SJSA1 (cell line): ENCODE measurements around the gene LST1. TPM values are rescaled to one million over a fixed set of nuclear protein-coding genes. Genes with fewer than 3 reads are reported as not detected.

ENCODE experiments used
- DNase-seq, 2 experiments: peaks; one replicate each; pipeline ENCODE4 v3.0.0-alpha.2; 2015 to 2020; ENCODE audit warnings: low spot score in 2 of 2, low read depth in 1 of 2
- H3K27ac ChIP-seq: fragments of 250-450 bp; sonication (Bioruptor Pico); 2 replicates; pipeline ENCODE4 v1.5.1; 2020; ENCODE audit warnings: mild to moderate bottlenecking, moderate library complexity
- H3K27me3 ChIP-seq: fragments of 250-450 bp; sonication (Bioruptor Pico); replicated peaks from 2 replicates; pipeline ENCODE4 v1.5.1; 2020; ENCODE audit warnings: mild to moderate bottlenecking, moderate library complexity
- H3K36me3 ChIP-seq: fragments of 250-450 bp; sonication (Bioruptor Pico); 2 replicates; pipeline ENCODE4 v1.5.1; 2020; ENCODE audit warnings: mild to moderate bottlenecking
- H3K4me1 ChIP-seq: fragments of 250-450 bp; sonication (Bioruptor Pico); replicated peaks from 2 replicates; pipeline ENCODE4 v1.6.1; 2021; ENCODE audit warnings: mild to moderate bottlenecking
- H3K4me3 ChIP-seq: fragments of 250-450 bp; sonication (Bioruptor Pico); 2 replicates; pipeline ENCODE4 v1.5.1; 2020; ENCODE audit warnings: mild to moderate bottlenecking
- H3K9me3 ChIP-seq: fragments of 250-450 bp; sonication (Bioruptor Pico); replicated peaks from 2 replicates; pipeline ENCODE4 v1.5.1; 2020; ENCODE audit warnings: mild to moderate bottlenecking
- total RNA-seq: library from RNA; depleted of rRNA; stranded (reverse); fragments of >200 nt; shearing (Covaris generic); gene quantifications from 2 replicates; pipeline ENCODE4 v1.2.3, GENCODE V29; 2014; rRNA removed

The LST1 gene
- not detected in 2 replicates for total RNA-seq

DNA sequence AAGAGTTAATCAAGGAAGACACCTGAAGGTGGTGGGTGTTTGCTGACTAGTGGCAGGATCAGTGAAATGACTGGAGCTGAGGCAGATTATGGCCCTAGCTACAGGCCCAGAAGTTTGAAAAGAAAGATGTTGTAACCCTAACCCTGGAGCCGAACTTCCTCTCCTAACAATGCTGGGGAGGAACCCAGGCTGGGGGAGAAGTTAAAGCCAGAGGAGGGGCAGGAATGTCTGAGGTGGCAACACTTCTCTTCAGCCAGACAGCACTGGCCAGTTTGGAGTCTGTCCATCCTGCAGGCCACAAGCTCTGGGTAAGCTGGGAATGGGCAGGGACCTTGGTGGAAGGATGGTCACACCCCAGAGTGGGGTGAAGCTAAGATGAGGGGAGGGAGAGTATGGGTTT is at the start of gene LST1:
LST1 (plus strand) TSS at position 270 of the 400 bp plus-strand sequence. CDS start 1,023 bp downstream, outside the sequence.
- H3K36me3 ChIP-seq, result no peaks in the 10 kb centered on the region

DNA sequence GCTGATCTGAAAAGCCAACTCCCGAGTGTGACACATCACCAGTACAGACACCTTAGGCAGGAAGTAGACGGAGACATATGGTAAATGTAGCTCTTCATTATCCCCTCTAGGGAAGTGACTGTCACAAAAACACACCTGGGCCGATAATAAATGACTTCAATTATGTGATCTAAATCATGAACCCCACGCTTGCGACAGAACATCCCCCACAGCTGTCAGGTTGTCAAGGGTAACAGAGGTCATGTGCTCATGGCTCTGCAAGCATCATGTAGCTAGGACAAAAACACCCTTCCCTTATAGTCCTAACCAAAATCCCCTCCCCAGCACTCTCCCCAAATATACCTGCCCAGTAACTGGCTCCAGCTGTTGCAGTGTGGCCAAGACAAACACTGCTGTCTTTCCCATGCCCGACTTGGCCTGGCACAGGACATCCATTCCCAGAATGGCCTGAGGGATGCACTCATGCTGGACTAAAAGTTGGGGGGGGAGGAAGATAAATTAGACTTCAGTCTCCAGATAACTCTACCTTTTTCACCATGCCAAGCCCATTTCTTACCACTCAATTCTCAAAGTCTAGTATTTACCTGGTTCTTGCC is 47.2 kb upstream of the LST1 start:
- Histone ChIP-seq H3K4me3 (no peak overlapping the region), H3K4me1 (peaks cover 23% of the 10 kb centered on the region), H3K27ac (no peak overlapping the region), H3K9me3 (no peaks in the 10 kb centered on the region), H3K36me3 (peaks cover 76% of the 10 kb centered on the region), H3K27me3 (no peaks in the 10 kb centered on the region)
- DNase-seq, result no peak

More for the DNA sequence above, at the start of gene LST1:
- no peak for DNase-seq
- Histone ChIP-seq H3K9me3 (no peaks in the 10 kb centered on the region), H3K27me3 (no peaks in the 10 kb centered on the region), H3K27ac (no peak within 1 kb of the TSS), H3K4me1 (peaks cover 5% of the 10 kb centered on the region; the same call in 1 of the 2 replicates), H3K4me3 (no peak within 1 kb of the TSS)

DNA sequence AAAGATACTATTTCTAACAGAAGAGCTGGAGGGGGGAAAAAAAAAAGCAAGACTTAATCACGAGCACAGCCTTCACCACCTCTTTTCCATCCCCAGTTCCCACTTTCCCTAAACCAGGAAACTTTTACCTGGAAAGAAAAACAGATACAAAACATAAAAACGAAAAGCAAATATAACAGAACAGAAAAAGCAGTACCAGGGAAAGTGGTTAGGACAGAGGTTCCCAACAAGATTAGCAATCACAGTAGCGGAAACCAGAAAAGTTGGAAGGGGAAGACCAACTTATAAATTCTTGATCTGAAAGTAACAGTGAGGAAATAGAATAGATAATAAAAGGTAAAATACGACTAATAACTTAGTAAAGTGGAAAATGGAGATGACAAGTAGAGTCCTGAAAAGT is 45.4 kb upstream of the LST1 start:
- DNase-seq, result peak in 1 of 2 experiments; percentile 21
- Histone ChIP-seq H3K4me1 (peaks cover 23% of the 10 kb centered on the region), H3K27me3 (no peaks in the 10 kb centered on the region), H3K9me3 (no peaks in the 10 kb centered on the region), H3K4me3 (peak overlapping the region; percentile 60), H3K27ac (peak overlapping the region; percentile 93), H3K36me3 (peaks cover 58% of the 10 kb centered on the region)

DNA sequence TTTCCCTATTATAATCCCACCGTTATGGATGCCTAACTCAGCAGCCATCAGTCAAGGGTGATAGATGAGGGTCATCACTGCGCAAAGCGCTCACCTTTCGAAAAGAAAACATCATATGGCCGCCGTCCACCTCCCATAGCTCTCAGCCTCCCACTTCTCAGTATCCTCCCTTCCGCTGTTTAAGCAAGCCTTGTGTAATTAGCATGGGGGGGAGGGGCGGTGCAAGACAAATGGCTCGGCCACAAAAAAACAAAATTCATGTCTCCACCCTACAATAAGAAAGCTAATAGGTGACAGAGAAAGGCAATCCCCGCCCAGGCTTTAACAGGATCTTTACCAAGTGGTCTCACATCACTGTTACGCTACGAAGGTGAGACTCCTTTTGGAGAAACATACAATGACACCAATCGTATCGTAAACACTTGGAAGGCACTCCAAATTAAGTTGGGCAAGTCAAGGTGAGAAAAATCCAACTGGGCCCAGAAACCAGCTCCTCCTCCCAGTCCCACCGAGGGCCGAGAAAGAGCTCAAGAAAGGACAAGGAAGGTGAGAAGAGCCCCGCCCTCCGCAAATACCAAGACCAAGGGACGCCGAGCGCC is 44.9 kb upstream of the LST1 start:
- no peaks in the 10 kb centered on the region for H3K27me3 ChIP-seq
- H3K27ac ChIP-seq, result peak overlapping the region; percentile 93
- peak overlapping the region; percentile 60 for H3K4me3 ChIP-seq
- peaks cover 23% of the 10 kb centered on the region for H3K4me1 ChIP-seq
- no peaks in the 10 kb centered on the region for H3K9me3 ChIP-seq
- H3K36me3 ChIP-seq, result peaks cover 53% of the 10 kb centered on the region
- no peak for DNase-seq

DNA sequence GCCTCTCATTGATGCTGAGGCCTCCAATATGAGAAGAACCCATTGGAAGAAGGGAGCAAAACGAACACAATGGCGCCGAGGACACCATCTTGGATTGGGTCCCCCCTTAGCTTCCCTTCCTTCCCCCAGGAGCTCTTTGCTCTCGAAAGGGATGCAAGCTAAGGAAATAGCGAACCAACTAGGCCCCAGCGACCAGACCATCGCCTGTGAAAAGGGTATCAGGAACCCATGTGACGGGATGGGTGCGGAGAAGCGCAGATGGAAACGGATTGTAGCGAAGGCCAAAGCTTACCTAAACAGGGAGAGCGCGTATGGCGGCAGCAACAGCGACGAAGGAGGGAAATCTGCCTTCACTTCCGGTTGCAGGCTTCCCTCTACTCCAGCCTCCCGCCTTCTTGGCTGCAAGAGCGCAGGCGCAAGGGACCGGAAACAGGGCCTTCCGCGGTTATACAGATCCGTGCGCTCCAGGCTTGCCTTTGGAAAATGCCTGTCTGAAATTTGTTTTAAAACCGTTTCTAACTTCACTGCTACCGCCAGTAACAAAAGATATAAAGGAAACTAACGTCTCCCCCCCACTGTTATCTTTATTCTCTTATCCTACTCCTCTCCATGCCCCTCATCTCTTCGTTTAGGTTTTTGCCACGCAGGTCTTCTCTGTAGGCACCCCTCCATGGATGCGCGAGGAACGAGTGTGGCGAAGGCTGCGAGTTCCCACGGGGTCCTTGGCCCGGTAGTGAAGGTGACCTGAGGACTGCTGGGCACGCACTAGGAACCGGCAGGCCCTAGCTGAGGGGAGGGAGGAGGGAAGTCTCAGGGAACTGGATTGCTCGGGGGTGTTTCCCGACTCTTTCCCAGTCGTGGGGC is 44.2 kb upstream of the LST1 start, which contains the start of gene DDX39B:
DDX39B (minus strand) TSS at position 346 of the 864 bp plus-strand sequence. CDS start 1,471 bp downstream, outside the sequence.
- Histone ChIP-seq H3K27me3 (no peaks in the 10 kb centered on the region), H3K27ac (peak within 1 kb of the TSS; percentile 93), H3K36me3 (peaks cover 46% of the 10 kb centered on the region), H3K4me3 (peak within 1 kb of the TSS; percentile 60), H3K9me3 (no peaks in the 10 kb centered on the region), H3K4me1 (peaks cover 23% of the 10 kb centered on the region)
- DNase-seq, result peak; percentile 97 to 98

DNA sequence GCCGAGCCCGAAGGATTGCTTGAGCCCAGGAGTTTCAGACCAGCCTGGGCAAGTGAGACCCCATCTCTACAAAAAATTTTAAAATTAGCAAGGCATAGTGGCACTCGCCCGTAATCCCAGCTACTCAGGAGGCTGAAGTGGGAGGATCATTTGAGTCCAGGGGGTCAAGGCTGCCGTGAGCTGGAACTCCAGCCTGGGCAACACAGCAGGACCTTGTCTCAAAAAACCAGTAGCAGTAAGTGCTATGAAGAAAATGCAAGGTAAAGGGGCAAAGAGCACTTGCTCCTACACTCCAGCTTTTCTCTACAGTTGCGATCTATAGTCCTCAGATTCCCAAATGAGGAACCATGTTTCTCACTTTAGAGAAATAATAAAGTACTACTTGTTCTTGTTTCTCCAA is 42.4 kb upstream of the LST1 start:
- no peak overlapping the region for H3K27ac ChIP-seq
- no peaks in the 10 kb centered on the region for H3K9me3 ChIP-seq
- DNase-seq, result no peak
- H3K27me3 ChIP-seq, result no peaks in the 10 kb centered on the region
- peaks cover 34% of the 10 kb centered on the region for H3K36me3 ChIP-seq
- peaks cover 32% of the 10 kb centered on the region for H3K4me1 ChIP-seq
- H3K4me3 ChIP-seq, result no peak overlapping the region

DNA sequence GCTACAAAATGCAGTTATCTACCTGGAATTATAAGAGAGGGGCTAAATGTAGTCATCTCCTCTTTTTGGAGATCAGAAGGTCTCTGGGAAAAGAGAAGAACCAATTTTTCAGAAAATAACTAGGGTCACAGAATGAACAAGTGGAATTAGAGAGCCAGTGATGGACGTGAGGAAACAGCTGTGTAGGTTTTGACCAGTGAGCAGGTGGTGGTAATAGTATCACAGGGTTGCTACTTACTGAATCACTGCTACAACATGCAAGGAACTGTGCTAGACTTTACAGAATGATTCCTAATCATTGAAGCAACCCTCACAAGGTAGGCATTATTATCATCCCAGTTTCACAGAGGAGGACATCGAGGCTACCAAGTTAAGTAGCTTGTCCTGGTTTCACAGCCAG is 41.4 kb upstream of the LST1 start:
- peaks cover 34% of the 10 kb centered on the region for H3K36me3 ChIP-seq
- no peaks in the 10 kb centered on the region for H3K9me3 ChIP-seq
- no peak overlapping the region for H3K27ac ChIP-seq
- no peaks in the 10 kb centered on the region for H3K27me3 ChIP-seq
- H3K4me1 ChIP-seq, result peaks cover 24% of the 10 kb centered on the region
- no peak for DNase-seq
- H3K4me3 ChIP-seq, result no peak overlapping the region

DNA sequence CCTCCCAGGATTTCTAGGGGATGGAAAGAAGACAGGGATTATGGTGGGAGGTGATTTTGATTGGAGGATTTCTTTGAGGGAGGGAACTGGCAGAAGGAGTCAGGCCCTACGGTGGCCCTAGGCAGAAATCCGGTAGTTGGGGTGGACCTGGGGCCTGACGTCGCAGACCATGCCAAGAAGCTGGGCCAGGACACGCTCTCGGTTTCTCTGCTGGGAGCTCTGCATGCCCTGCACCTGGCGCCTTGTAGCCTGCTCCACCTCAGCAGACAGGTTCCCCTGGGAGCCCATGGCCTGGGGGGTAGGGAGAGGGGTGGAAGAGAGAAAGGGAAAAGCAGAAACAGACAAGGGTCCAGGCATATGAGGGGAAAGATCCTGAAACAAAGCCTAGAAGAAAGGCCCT is 40.8 kb upstream of the LST1 start:
- no peak overlapping the region for H3K4me3 ChIP-seq

DNA sequence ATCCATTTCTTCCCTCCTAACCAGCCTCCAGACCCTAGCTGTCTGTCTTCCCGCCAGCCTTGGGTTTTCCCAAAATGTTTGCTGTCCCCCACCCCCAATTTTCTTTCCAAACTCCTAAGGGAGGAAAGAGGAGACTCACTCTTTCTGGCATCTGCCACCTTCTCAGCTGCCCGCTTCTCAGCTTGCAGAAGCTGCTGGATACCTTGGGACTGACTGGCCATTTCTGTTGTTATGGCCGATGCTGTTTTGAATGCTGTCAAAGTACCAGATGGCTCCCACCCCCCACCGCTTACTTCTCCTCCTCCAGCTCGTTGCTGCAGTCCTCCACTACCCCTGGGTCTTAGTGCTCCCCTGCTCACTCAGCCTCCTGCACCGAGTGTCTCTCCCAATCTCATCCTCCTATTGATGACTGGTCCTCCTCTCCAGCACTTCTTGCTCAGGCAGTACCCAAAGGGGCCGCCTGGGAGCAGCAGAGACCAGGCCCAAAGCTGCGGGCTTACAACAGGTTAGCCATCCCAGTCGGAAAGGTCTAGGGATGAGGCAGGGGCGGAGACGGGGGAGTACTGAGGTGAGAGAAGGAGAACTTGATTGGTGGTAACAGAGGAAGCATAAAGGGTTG is 39.6 kb upstream of the LST1 start, which contains the start of gene ATP6V1G2:
ATP6V1G2 (minus strand) TSS at position 270 of the 619 bp plus-strand sequence; CDS start at position 221, 49 bp downstream.
- Histone ChIP-seq H3K4me1 (peaks cover 16% of the 10 kb centered on the region), H3K27me3 (no peaks in the 10 kb centered on the region), H3K4me3 (peak within 1 kb of the TSS; percentile 36), H3K9me3 (no peaks in the 10 kb centered on the region), H3K36me3 (peaks cover 26% of the 10 kb centered on the region), H3K27ac (peak within 1 kb of the TSS; percentile 59)
- DNase-seq, result peak; percentile 87 to 89

More for the DNA sequence above, 40.8 kb upstream of the LST1 start:
- Histone ChIP-seq H3K4me1 (peaks cover 17% of the 10 kb centered on the region), H3K36me3 (peaks cover 29% of the 10 kb centered on the region), H3K27me3 (no peaks in the 10 kb centered on the region), H3K27ac (no peak overlapping the region), H3K9me3 (no peaks in the 10 kb centered on the region)
- no peak for DNase-seq

DNA sequence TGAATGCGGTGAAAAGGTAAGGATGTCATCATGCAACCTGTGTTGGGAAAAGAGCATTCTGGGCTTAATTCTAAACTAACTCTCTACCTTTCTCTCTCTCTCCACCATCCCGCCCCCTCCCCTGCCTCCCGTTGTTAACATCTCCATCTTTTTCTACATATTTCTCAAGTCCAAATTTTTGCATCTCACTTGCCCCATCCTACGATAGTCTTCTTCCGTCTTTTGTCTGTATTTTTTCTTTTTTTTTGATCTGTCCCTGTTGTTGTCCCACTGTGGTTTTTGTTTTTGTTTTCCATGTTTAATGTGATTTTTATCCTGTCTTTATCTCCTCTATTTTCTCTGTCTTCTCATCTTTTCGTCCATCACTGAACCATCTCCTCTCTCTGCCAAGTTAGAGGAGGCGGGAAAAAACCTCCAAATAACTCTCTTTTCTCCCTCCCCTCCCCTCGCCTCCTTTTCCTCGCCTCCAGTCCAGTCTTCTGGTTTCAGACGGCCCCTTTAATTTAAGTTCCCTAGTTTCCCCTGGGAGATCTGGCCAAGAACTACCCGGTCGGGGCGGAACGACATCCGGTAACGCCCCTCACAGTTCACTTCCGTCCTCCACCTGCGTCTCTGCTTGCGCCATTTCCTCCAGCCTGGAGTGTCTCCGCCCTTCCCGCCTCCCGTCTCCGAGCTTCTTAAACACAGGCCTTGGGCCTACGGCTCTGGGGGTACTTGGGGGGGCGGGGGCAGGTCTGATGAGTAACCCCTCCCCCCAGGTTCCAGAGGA is 38.9 kb upstream of the LST1 start, which contains the start of gene NFKBIL1:
NFKBIL1 (plus strand) TSS at position 651 of the 769 bp plus-strand sequence; CDS start at position 738, 87 bp downstream.
- Histone ChIP-seq H3K4me3 (peak within 1 kb of the TSS; percentile 36), H3K9me3 (no peaks in the 10 kb centered on the region), H3K36me3 (peaks cover 30% of the 10 kb centered on the region), H3K27me3 (no peaks in the 10 kb centered on the region), H3K27ac (peak within 1 kb of the TSS; percentile 59), H3K4me1 (peaks cover 16% of the 10 kb centered on the region)
- peak; percentile 90 to 97 for DNase-seq

DNA sequence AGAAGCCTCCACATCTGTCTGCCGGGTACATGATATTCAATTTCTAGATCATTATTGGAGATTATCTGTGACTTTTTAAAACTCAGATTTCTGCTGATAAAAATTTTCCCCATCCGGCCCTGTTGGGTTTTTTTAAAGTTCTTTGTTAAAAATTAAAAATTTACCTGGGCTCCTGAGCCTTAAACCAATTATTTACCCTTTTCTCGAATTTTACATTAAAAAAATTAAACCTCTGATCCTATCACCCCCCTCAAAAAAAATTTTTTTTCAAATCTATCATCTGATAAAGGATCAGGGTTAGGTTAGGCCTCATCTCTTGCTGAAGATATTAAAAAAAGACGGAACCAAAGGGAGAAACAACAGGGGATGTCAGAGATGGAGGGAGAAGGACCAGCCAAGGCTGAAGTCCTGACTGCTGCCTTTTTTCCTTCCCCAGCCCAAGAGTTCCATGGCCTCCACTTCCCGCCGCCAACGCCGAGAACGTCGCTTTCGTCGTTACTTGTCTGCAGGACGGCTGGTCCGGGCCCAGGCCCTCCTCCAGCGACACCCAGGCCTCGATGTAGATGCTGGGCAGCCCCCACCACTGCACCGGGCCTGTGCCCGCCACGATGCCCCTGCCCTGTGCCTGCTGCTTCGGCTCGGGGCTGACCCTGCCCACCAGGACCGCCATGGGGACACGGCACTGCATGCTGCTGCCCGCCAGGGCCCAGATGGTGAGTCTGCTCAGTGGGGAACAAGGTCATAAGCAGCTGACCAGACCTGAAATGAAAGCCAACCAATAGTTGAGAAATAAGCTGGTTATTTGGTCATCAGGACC is 38.1 kb upstream of the LST1 start:
- DNase-seq, result no peak
- Histone ChIP-seq H3K36me3 (peaks cover 33% of the 10 kb centered on the region), H3K27me3 (no peaks in the 10 kb centered on the region), H3K4me3 (peak overlapping the region; percentile 36), H3K9me3 (no peaks in the 10 kb centered on the region), H3K27ac (peak overlapping the region; percentile 59), H3K4me1 (peaks cover 11% of the 10 kb centered on the region)

DNA sequence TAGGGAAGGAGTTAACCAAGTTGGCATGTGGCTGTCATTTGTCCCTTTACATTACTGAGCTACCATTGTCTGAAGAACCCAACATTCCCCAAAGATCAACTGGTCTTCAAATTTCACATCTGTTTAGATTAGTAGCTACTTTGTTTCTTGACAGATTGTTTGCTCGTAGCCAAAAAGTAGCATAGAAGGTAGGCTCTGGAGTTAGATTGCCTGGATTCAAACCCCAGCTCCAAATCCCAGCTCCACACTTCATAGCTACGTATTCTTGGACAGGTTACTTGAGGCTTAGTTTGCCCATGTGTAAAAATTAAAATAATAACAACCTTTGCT is 37.6 kb upstream of the LST1 start:
- H3K4me1 ChIP-seq, result peaks cover 9% of the 10 kb centered on the region
- no peak for DNase-seq
- no peaks in the 10 kb centered on the region for H3K9me3 ChIP-seq
- no peak overlapping the region for H3K27ac ChIP-seq
- H3K27me3 ChIP-seq, result no peaks in the 10 kb centered on the region
- H3K4me3 ChIP-seq, result no peak overlapping the region
- H3K36me3 ChIP-seq, result peaks cover 39% of the 10 kb centered on the region
